ENCODE measurements around the gene ZBTB4.

Gene ZBTB4

DNA sequence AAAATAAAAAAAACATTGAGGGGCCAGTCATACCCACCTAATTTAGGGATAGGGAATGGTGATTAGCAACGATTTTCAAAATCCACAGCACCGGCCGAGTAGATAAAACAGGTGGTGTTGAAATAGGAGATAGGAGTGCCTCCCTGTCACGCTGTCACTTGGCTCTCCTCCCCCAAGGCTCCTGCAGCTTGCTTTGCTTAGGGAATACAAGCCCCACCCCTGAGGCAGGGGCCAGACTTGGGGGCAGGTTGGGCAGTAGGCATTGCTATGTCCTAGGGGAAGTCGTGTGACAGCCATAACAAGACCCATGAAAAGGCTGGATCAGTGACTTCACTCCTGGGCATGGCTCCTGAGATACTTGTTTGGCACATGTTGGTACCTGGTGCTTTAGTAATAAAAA lies 30.5 kb upstream of the ZBTB4 start:
- DNase-seq = no peak
- H2AFZ ChIP-seq (ENCODE audit: low read depth, low read length) = no peak overlapping the region
- no peak overlapping the region for H3K4me2 ChIP-seq (ENCODE audit: low read length, poor library complexity, severe bottlenecking)
- no peaks in the 10 kb centered on the region for H3K9me3 ChIP-seq (ENCODE audit: control insufficient read depth, low read length)
- H4K91ac ChIP-seq (ENCODE audit: low read length) = no peak overlapping the region
- H3K79me1 ChIP-seq (replicated peaks; ENCODE audit: low read length, poor library complexity, severe bottlenecking) = peaks cover 21% of the 10 kb centered on the region
- H3K9ac ChIP-seq (ENCODE audit: low read length) = no peak overlapping the region
- no peak overlapping the region for H3K18ac ChIP-seq (ENCODE audit: low read depth in 1 of 2, low read length in 2 of 2)
- no peak overlapping the region for H2AK5ac ChIP-seq (ENCODE audit: low read length, severe bottlenecking)
- H2BK120ac ChIP-seq (ENCODE audit: low read depth, low read length) = no peak overlapping the region
- no peak overlapping the region for H3K14ac ChIP-seq (ENCODE audit: low read length in 2 of 2)
- no peak overlapping the region for H2BK15ac ChIP-seq (ENCODE audit: low read depth, poor library complexity, severe bottlenecking)
- peak overlapping the region; percentile 31 for H4K8ac ChIP-seq (ENCODE audit: low read length)
- no peak overlapping the region for H2BK5ac ChIP-seq (ENCODE audit: low read depth, low read length, poor library complexity, severe bottlenecking)
- whole genome bisulfite sequencing = 97% methylated on average over 5 of the region's 5 CpGs
- H3K23ac ChIP-seq (ENCODE audit: low read length in 2 of 2) = no peak overlapping the region
- no peaks in the 10 kb centered on the region for H3K27me3 ChIP-seq (ENCODE audit: control insufficient read depth in 1 of 2, insufficient read depth in 1 of 2, low read length in 2 of 2)
- no peak overlapping the region for H2BK12ac ChIP-seq (ENCODE audit: low read length in 2 of 2)
- H3K4me3 ChIP-seq (ENCODE audit: insufficient read depth in 1 of 2, low read depth in 1 of 2, low read length in 2 of 2) = no peak overlapping the region
- H3K27ac ChIP-seq (ENCODE audit: low read length, poor library complexity, severe bottlenecking) = no peak overlapping the region
- no peak overlapping the region for H3K4ac ChIP-seq (ENCODE audit: low read depth in 1 of 2, low read length in 2 of 2)
- H3K4me1 ChIP-seq (ENCODE audit: control insufficient read depth, insufficient read depth, low read depth, low read length) = no peaks in the 10 kb centered on the region
- peaks cover 83 to 96% of the 10 kb centered on the region in 2 experiments for H3K36me3 ChIP-seq (ENCODE audit: control insufficient read depth in 1 of 2, insufficient read depth in 2 of 2, low read depth in 1 of 2, low read length in 2 of 2)

DNA sequence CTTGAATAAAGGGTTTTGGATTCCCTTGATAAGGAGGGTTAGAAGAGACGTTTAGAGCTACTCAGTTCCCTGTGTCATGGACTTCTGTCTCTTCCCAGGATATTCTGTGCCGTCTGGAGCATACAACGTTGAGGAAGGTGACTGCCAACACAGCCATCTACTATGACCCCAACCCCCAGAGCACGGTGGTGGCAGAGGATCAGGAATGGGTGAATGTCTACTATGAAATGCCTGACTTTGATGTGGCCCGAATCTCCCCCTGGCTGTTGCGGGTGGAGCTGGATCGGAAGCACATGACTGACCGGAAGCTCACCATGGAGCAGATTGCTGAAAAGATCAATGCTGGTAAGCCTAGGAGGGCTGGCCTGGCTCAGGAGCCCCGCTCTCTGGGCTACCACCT lies 29.4 kb upstream of the ZBTB4 start:
- peaks cover 82 to 99% of the 10 kb centered on the region in 2 experiments for H3K36me3 ChIP-seq (ENCODE audit: control insufficient read depth in 1 of 2, insufficient read depth in 2 of 2, low read depth in 1 of 2, low read length in 2 of 2)
- H3K9ac ChIP-seq (ENCODE audit: low read length) = no peak overlapping the region
- 96% methylated on average over 9 of the region's 9 CpGs for whole genome bisulfite sequencing
- H2BK5ac ChIP-seq (ENCODE audit: low read depth, low read length, poor library complexity, severe bottlenecking) = no peak overlapping the region
- H2BK120ac ChIP-seq (ENCODE audit: low read depth, low read length) = no peak overlapping the region
- no peak overlapping the region for H3K14ac ChIP-seq (ENCODE audit: low read length in 2 of 2)
- H3K27ac ChIP-seq (ENCODE audit: low read length, poor library complexity, severe bottlenecking) = no peak overlapping the region
- no peaks in the 10 kb centered on the region for H3K27me3 ChIP-seq (ENCODE audit: control insufficient read depth in 1 of 2, insufficient read depth in 1 of 2, low read length in 2 of 2)
- H2AK5ac ChIP-seq (ENCODE audit: low read length, severe bottlenecking) = no peak overlapping the region
- no peak overlapping the region for H2BK15ac ChIP-seq (ENCODE audit: low read depth, poor library complexity, severe bottlenecking)
- no peak overlapping the region for H3K4me3 ChIP-seq (ENCODE audit: insufficient read depth in 1 of 2, low read depth in 1 of 2, low read length in 2 of 2)
- H3K79me1 ChIP-seq (replicated peaks; ENCODE audit: low read length, poor library complexity, severe bottlenecking) = peaks cover 22% of the 10 kb centered on the region
- H2AFZ ChIP-seq (ENCODE audit: low read depth, low read length) = no peak overlapping the region
- no peak overlapping the region for H3K18ac ChIP-seq (ENCODE audit: low read depth in 1 of 2, low read length in 2 of 2)
- no peak overlapping the region for H3K23ac ChIP-seq (ENCODE audit: low read length in 2 of 2)
- no peak for DNase-seq
- H3K4me1 ChIP-seq (ENCODE audit: control insufficient read depth, insufficient read depth, low read depth, low read length) = no peaks in the 10 kb centered on the region
- no peak overlapping the region for H2BK12ac ChIP-seq (ENCODE audit: low read length in 2 of 2)
- no peaks in the 10 kb centered on the region for H3K9me3 ChIP-seq (ENCODE audit: control insufficient read depth, low read length)
- H4K8ac ChIP-seq (ENCODE audit: low read length) = peak overlapping the region; percentile 57
- no peak overlapping the region for H4K91ac ChIP-seq (ENCODE audit: low read length)
- H3K4me2 ChIP-seq (ENCODE audit: low read length, poor library complexity, severe bottlenecking) = no peak overlapping the region
- no peak overlapping the region for H3K4ac ChIP-seq (ENCODE audit: low read depth in 1 of 2, low read length in 2 of 2)

DNA sequence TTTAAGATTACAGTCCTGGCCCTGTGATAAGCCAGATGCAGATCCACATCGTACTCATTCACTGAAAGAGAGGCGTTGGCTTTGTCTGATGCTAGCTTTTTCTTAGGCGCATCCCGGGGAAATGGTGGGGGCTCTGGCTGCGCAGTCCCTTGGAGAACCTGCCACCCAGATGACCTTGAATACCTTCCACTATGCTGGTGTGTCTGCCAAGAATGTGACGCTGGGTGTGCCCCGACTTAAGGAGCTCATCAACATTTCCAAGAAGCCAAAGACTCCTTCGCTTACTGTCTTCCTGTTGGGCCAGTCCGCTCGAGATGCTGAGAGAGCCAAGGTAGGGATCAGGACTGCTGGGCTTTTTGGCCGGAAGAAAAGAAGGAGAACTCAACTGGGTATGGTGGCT lies 28.7 kb upstream of the ZBTB4 start:
- H3K27ac ChIP-seq (ENCODE audit: low read length, poor library complexity, severe bottlenecking) = no peak overlapping the region
- H2AK5ac ChIP-seq (ENCODE audit: low read length, severe bottlenecking) = no peak overlapping the region
- H2BK12ac ChIP-seq (ENCODE audit: low read length in 2 of 2) = no peak overlapping the region
- no peak overlapping the region for H2AFZ ChIP-seq (ENCODE audit: low read depth, low read length)
- no peak overlapping the region for H2BK15ac ChIP-seq (ENCODE audit: low read depth, poor library complexity, severe bottlenecking)
- H3K4me2 ChIP-seq (ENCODE audit: low read length, poor library complexity, severe bottlenecking) = no peak overlapping the region
- no peak overlapping the region for H3K9ac ChIP-seq (ENCODE audit: low read length)
- no peak overlapping the region for H4K8ac ChIP-seq (ENCODE audit: low read length)
- no peak overlapping the region for H3K14ac ChIP-seq (ENCODE audit: low read length in 2 of 2)
- H3K4me3 ChIP-seq (ENCODE audit: insufficient read depth in 1 of 2, low read depth in 1 of 2, low read length in 2 of 2) = no peak overlapping the region
- no peaks in the 10 kb centered on the region for H3K27me3 ChIP-seq (ENCODE audit: control insufficient read depth in 1 of 2, insufficient read depth in 1 of 2, low read length in 2 of 2)
- no peaks in the 10 kb centered on the region for H3K4me1 ChIP-seq (ENCODE audit: control insufficient read depth, insufficient read depth, low read depth, low read length)
- H4K91ac ChIP-seq (ENCODE audit: low read length) = no peak overlapping the region
- 98% methylated on average over 11 of the region's 11 CpGs for WGBS
- no peak overlapping the region for H3K23ac ChIP-seq (ENCODE audit: low read length in 2 of 2)
- peaks cover 26% of the 10 kb centered on the region for H3K79me1 ChIP-seq (replicated peaks; ENCODE audit: low read length, poor library complexity, severe bottlenecking)
- H2BK120ac ChIP-seq (ENCODE audit: low read depth, low read length) = no peak overlapping the region
- DNase-seq = no peak
- no peak overlapping the region for H2BK5ac ChIP-seq (ENCODE audit: low read depth, low read length, poor library complexity, severe bottlenecking)
- H3K36me3 ChIP-seq (ENCODE audit: control insufficient read depth in 1 of 2, insufficient read depth in 2 of 2, low read depth in 1 of 2, low read length in 2 of 2) = peaks cover 82 to 99% of the 10 kb centered on the region in 2 experiments
- H3K9me3 ChIP-seq (ENCODE audit: control insufficient read depth, low read length) = no peaks in the 10 kb centered on the region
- H3K18ac ChIP-seq (ENCODE audit: low read depth in 1 of 2, low read length in 2 of 2) = no peak overlapping the region
- H3K4ac ChIP-seq (ENCODE audit: low read depth in 1 of 2, low read length in 2 of 2) = no peak overlapping the region

DNA sequence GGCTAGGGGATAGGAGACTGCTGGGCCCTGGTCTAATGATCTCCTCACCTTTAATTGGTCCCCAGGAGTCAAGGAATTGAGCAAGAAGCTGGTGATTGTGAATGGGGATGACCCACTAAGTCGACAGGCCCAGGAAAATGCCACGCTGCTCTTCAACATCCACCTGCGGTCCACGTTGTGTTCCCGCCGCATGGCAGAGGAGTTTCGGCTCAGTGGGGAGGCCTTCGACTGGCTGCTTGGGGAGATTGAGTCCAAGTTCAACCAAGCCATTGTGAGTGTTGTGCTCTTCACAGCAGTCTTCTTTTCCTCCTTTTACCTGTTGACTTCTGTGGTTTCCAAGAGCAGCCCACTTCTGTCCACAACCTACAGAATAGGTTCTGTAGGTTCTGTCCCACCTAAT lies 24.1 kb upstream of the ZBTB4 start:
- H3K36me3 ChIP-seq (ENCODE audit: control insufficient read depth in 1 of 2, insufficient read depth in 2 of 2, low read depth in 1 of 2, low read length in 2 of 2) = peaks cover 80 to 95% of the 10 kb centered on the region in 2 experiments
- H2BK5ac ChIP-seq (ENCODE audit: low read depth, low read length, poor library complexity, severe bottlenecking) = no peak overlapping the region
- no peak overlapping the region for H3K4ac ChIP-seq (ENCODE audit: low read depth in 1 of 2, low read length in 2 of 2)
- WGBS = 96% methylated on average over 8 of the region's 8 CpGs
- H2AFZ ChIP-seq (ENCODE audit: low read depth, low read length) = no peak overlapping the region
- H3K9me3 ChIP-seq (ENCODE audit: control insufficient read depth, low read length) = no peaks in the 10 kb centered on the region
- no peak overlapping the region for H2BK15ac ChIP-seq (ENCODE audit: low read depth, poor library complexity, severe bottlenecking)
- H3K79me1 ChIP-seq (replicated peaks; ENCODE audit: low read length, poor library complexity, severe bottlenecking) = peaks cover 52% of the 10 kb centered on the region
- H2BK120ac ChIP-seq (ENCODE audit: low read depth, low read length) = no peak overlapping the region
- no peaks in the 10 kb centered on the region for H3K27me3 ChIP-seq (ENCODE audit: control insufficient read depth in 1 of 2, insufficient read depth in 1 of 2, low read length in 2 of 2)
- H3K23ac ChIP-seq (ENCODE audit: low read length in 2 of 2) = no peak overlapping the region
- no peak overlapping the region for H3K27ac ChIP-seq (ENCODE audit: low read length, poor library complexity, severe bottlenecking)
- H2BK12ac ChIP-seq (ENCODE audit: low read length in 2 of 2) = no peak overlapping the region
- H3K4me3 ChIP-seq (ENCODE audit: insufficient read depth in 1 of 2, low read depth in 1 of 2, low read length in 2 of 2) = no peak overlapping the region
- H4K8ac ChIP-seq (ENCODE audit: low read length) = no peak overlapping the region
- H3K4me2 ChIP-seq (ENCODE audit: low read length, poor library complexity, severe bottlenecking) = no peak overlapping the region
- H3K14ac ChIP-seq (ENCODE audit: low read length in 2 of 2) = no peak overlapping the region
- H4K91ac ChIP-seq (ENCODE audit: low read length) = no peak overlapping the region
- no peaks in the 10 kb centered on the region for H3K4me1 ChIP-seq (ENCODE audit: control insufficient read depth, insufficient read depth, low read depth, low read length)
- DNase-seq = no peak
- H3K9ac ChIP-seq (ENCODE audit: low read length) = no peak overlapping the region
- no peak overlapping the region for H3K18ac ChIP-seq (ENCODE audit: low read depth in 1 of 2, low read length in 2 of 2)
- H2AK5ac ChIP-seq (ENCODE audit: low read length, severe bottlenecking) = no peak overlapping the region
